Measurements from ENCODE around the gene SPG7.
A peak's percentile ranks its signal among the peaks of the same experiment; 100 is the strongest.

Gene SPG7

DNA sequence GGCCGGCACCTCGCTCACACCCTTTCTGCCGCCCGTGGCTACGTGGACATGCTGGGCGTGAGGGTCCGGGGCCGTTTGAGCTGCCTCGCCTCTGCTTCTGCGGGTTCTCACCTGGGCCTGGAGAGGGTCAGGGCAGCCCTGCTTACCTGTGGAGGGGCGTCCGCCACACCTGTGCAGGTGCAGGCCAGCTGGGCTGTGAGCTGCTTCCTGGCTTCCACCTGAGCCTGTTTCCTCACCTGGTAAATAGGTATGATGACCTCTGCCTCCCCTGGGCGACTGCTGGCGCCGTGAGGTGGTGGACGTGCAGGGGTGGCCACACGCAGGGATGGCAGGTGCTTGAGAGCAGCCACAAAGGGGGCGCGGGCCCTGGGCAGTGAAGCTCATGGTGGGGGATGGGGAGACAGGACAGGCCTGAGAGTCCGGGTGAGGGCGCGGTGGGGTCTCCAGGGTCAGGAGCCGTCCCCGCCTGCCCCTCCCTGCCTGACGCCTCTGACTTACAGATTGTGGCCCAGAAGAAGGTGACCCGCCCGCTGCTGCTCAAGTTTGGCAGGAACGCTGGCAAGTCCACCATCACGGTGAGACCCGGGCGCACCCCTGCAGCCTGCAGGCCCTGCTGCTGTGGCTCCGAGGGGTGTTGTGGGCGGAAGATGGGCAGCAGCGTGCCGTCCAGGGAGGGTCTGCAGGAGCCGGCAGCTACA lies 75.1 kb downstream of the SPG7 start:
- peak overlapping the region; percentile 49 for H2BK15ac ChIP-seq (ENCODE audit: low read length)
- H3K27me3 ChIP-seq (ENCODE audit: control insufficient read depth in 3 of 3, insufficient read depth in 3 of 3, low read depth in 1 of 3, low read length in 3 of 3) = no peaks in the 10 kb centered on the region
- peak overlapping the region; percentile 56 for H3K14ac ChIP-seq (ENCODE audit: low read length)
- no peak overlapping the region for H3K4me3 ChIP-seq (ENCODE audit: low read length in 2 of 2)
- no peaks in the 10 kb centered on the region for H3K79me1 ChIP-seq (ENCODE audit: low read depth, low read length)
- H3K36me3 ChIP-seq (replicated peaks in 1 of 2; ENCODE audit: control insufficient read depth in 2 of 2, insufficient read depth in 2 of 2, low read length in 2 of 2) = no peaks in the 10 kb centered on the region
- H3K9ac ChIP-seq (ENCODE audit: low read depth, low read length, poor library complexity) = peak overlapping the region; percentile 60
- no peak overlapping the region for H3K27ac ChIP-seq (replicated peaks; ENCODE audit: low read length)
- peak overlapping the region; percentile 73 for H3K23ac ChIP-seq (ENCODE audit: low read depth, low read length, poor library complexity)
- H2BK120ac ChIP-seq (ENCODE audit: low read depth, low read length) = peak overlapping the region; percentile 47
- peak overlapping the region; percentile 73 for H2BK12ac ChIP-seq (ENCODE audit: low read length)
- H4K8ac ChIP-seq (ENCODE audit: low read depth, low read length) = peak overlapping the region; percentile 17
- H3K4me2 ChIP-seq (ENCODE audit: insufficient read depth, low read length, poor library complexity, severe bottlenecking) = no peak overlapping the region
- no CpG with 5 or more reads among the region's 36 CpGs for WGBS, 2 donors (ENCODE audit: extremely low coverage in 2 of 2, insufficient read length in 2 of 2, insufficient replicate concordance in 1 of 2)
- no peak overlapping the region for H2AFZ ChIP-seq (ENCODE audit: low read length)
- peak overlapping the region; percentile 71 for H3K18ac ChIP-seq (ENCODE audit: low read length)
- no peak overlapping the region for H3K4ac ChIP-seq (ENCODE audit: low read length)
- H2BK5ac ChIP-seq (ENCODE audit: low read length) = peak overlapping the region; percentile 66
- H2AK5ac ChIP-seq (ENCODE audit: low read depth, low read length) = peak overlapping the region; percentile 81
- H4K91ac ChIP-seq (ENCODE audit: low read depth, low read length, poor library complexity) = no peak overlapping the region
- H3K4me1 ChIP-seq (ENCODE audit: control insufficient read depth in 2 of 2, insufficient read depth in 1 of 2, low read depth in 1 of 2, low read length in 2 of 2) = peaks cover 2 to 11% of the 10 kb centered on the region in 2 donors
- DNase-seq (ENCODE audit: low spot score) = no peak
- peaks cover 0 to 3% of the 10 kb centered on the region in 2 donors for H3K9me3 ChIP-seq (replicated peaks in 1 of 2; ENCODE audit: control insufficient read depth in 2 of 2, insufficient read depth in 1 of 2, low read depth in 1 of 2, low read length in 2 of 2)

DNA sequence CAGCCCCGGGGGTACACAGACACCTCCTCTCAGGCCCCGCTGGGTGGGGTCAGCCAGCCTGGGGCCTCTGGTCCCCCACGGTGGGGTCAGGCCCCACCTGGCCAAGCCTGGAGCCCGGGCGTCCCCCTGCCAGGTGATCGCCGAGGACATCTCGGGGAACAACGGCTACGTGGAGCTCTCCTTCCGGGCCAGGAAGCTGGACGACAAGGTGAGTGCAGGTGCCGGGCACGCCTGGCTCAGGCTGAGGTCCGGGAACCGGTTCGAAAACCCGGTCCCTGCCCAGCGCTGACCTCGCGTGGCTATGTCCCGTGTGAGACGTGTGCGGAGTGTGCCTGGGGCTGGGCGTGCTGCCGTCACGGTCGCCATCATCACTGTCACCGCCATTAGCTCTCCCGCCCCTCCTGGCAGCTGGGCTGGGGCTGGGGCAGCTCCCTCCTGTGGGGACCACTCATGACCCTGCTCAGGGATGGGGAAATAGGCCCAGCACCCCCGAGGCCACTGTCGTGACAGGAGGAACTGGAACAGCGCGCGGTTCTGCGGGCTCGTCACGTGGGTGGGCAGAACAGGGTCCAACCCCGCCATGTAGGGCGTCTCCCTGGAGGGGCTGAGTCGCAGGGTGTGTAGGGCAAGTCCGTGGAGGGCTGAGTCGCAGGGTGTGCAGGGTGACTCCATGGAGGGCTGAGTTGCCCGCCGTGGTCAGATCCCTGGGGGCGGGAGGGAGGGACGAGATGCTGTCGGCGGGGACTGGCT lies 75.9 kb downstream of the SPG7 start:
- Histone ChIP-seq H3K18ac (ENCODE audit: low read length) (peak overlapping the region; percentile 76), H2BK12ac (ENCODE audit: low read length) (peak overlapping the region; percentile 73), H3K27ac (replicated peaks; ENCODE audit: low read length) (no peak overlapping the region), H2BK120ac (ENCODE audit: low read depth, low read length) (peak overlapping the region; percentile 47), H3K36me3 (replicated peaks in 1 of 2; ENCODE audit: control insufficient read depth in 2 of 2, insufficient read depth in 2 of 2, low read length in 2 of 2) (no peaks in the 10 kb centered on the region), H4K8ac (ENCODE audit: low read depth, low read length) (no peak overlapping the region), H3K9ac (ENCODE audit: low read depth, low read length, poor library complexity) (peak overlapping the region; percentile 70), H3K4me1 (ENCODE audit: control insufficient read depth in 2 of 2, insufficient read depth in 1 of 2, low read depth in 1 of 2, low read length in 2 of 2) (peaks cover 2 to 11% of the 10 kb centered on the region in 2 donors), H3K4me2 (ENCODE audit: insufficient read depth, low read length, poor library complexity, severe bottlenecking) (no peak overlapping the region), H2AK5ac (ENCODE audit: low read depth, low read length) (peak overlapping the region; percentile 81), H3K4ac (ENCODE audit: low read length) (no peak overlapping the region), H3K79me1 (ENCODE audit: low read depth, low read length) (no peaks in the 10 kb centered on the region), H3K9me3 (replicated peaks in 1 of 2; ENCODE audit: control insufficient read depth in 2 of 2, insufficient read depth in 1 of 2, low read depth in 1 of 2, low read length in 2 of 2) (peaks cover 0 to 3% of the 10 kb centered on the region in 2 donors), H3K27me3 (ENCODE audit: control insufficient read depth in 3 of 3, insufficient read depth in 3 of 3, low read depth in 1 of 3, low read length in 3 of 3) (no peaks in the 10 kb centered on the region), H3K23ac (ENCODE audit: low read depth, low read length, poor library complexity) (peak overlapping the region; percentile 43), H2BK15ac (ENCODE audit: low read length) (peak overlapping the region; percentile 33), H3K14ac (ENCODE audit: low read length) (peak overlapping the region; percentile 56), H2BK5ac (ENCODE audit: low read length) (peak overlapping the region; percentile 66), H4K91ac (ENCODE audit: low read depth, low read length, poor library complexity) (no peak overlapping the region), H2AFZ (ENCODE audit: low read length) (peak overlapping the region; percentile 90), H3K4me3 (ENCODE audit: low read length in 2 of 2) (no peak overlapping the region)
- no peak for DNase-seq (ENCODE audit: low spot score)
- no CpG with 5 or more reads among the region's 49 CpGs for WGBS, 2 donors (ENCODE audit: extremely low coverage in 2 of 2, insufficient read length in 2 of 2, insufficient replicate concordance in 1 of 2)

DNA sequence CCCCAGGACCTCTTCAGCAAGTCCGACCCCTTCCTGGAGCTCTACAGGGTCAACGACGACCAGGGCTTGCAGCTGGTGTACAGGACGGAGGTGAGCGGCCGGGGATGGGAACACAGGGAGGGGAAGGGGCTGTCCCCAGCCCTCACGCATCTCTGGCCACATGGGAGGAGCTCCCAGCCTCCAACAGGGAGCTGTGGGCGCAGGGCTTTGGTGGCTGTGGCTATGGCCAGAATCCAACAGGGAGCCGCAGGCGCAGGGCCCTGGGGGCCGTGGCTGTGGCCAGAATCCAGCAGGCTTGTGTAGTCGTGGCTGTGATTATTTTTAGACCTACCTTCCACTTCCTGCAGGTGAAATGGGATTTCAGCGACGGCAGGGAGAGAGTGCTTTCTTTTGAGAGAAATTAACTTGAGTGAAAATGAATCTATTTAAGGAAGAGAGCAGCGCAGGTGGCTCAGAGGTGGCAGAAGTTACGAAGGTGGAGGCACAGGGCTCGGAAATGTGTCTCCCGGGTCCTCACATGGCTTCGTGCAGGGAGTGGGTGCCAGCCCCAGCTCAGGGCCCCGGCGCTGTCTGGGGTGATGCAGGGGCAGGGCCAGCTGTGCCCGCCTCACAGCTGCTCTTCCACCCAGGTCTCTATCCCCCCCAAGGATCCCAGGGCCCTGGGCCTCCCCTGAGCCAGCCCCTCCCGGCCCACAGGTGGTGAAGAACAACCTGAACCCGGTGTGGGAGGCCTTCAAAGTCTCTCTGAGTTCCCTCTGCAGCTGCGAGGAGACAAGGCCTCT lies 76.8 kb downstream of the SPG7 start:
- H3K9me3 ChIP-seq (replicated peaks in 1 of 2; ENCODE audit: control insufficient read depth in 2 of 2, insufficient read depth in 1 of 2, low read depth in 1 of 2, low read length in 2 of 2) = no peaks in the 10 kb centered on the region

More for the DNA sequence above, 76.8 kb downstream of the SPG7 start:
- Histone ChIP-seq H2AK5ac (ENCODE audit: low read depth, low read length) (peak overlapping the region; percentile 37), H3K4me1 (ENCODE audit: control insufficient read depth in 2 of 2, insufficient read depth in 1 of 2, low read depth in 1 of 2, low read length in 2 of 2) (peaks cover 2 to 11% of the 10 kb centered on the region in 2 donors), H3K14ac (ENCODE audit: low read length) (peak overlapping the region; percentile 71), H2AFZ (ENCODE audit: low read length) (peak overlapping the region; percentile 90), H2BK12ac (ENCODE audit: low read length) (peak overlapping the region; percentile 58), H3K4ac (ENCODE audit: low read length) (no peak overlapping the region), H2BK15ac (ENCODE audit: low read length) (peak overlapping the region; percentile 89), H3K9ac (ENCODE audit: low read depth, low read length, poor library complexity) (peak overlapping the region; percentile 50), H3K27ac (replicated peaks; ENCODE audit: low read length) (no peak overlapping the region), H4K91ac (ENCODE audit: low read depth, low read length, poor library complexity) (no peak overlapping the region), H2BK120ac (ENCODE audit: low read depth, low read length) (no peak overlapping the region), H3K36me3 (replicated peaks in 1 of 2; ENCODE audit: control insufficient read depth in 2 of 2, insufficient read depth in 2 of 2, low read length in 2 of 2) (no peaks in the 10 kb centered on the region), H3K4me3 (ENCODE audit: low read length in 2 of 2) (no peak overlapping the region), H3K23ac (ENCODE audit: low read depth, low read length, poor library complexity) (peak overlapping the region; percentile 20), H4K8ac (ENCODE audit: low read depth, low read length) (no peak overlapping the region), H2BK5ac (ENCODE audit: low read length) (no peak overlapping the region), H3K4me2 (ENCODE audit: insufficient read depth, low read length, poor library complexity, severe bottlenecking) (no peak overlapping the region), H3K79me1 (ENCODE audit: low read depth, low read length) (no peaks in the 10 kb centered on the region), H3K18ac (ENCODE audit: low read length) (peak overlapping the region; percentile 83), H3K27me3 (ENCODE audit: control insufficient read depth in 3 of 3, insufficient read depth in 3 of 3, low read depth in 1 of 3, low read length in 3 of 3) (no peaks in the 10 kb centered on the region)
- DNase-seq (ENCODE audit: low spot score) = no peak
- WGBS, 2 donors (ENCODE audit: extremely low coverage in 2 of 2, insufficient read length in 2 of 2, insufficient replicate concordance in 1 of 2) = no CpG with 5 or more reads among the region's 25 CpGs
